Trophoblast cell (in vitro differentiated cells and primary cell): ENCODE measurements around the gene PITPNM3.

Experiments
- DNase-seq, 2 donors: peaks; one replicate each; pipeline ENCODE4 v3.0.0-alpha.2; 2016
- H2AFZ ChIP-seq: 2 replicates; pipeline ENCODE4 v1.6.1; 2013; ENCODE audit warnings: low read length, moderate library complexity, mild to moderate bottlenecking; ENCODE audit not compliant: insufficient read depth, poor library complexity
- H2AK5ac ChIP-seq: 2 replicates; pipeline ENCODE4 v1.6.1; 2013; ENCODE audit warnings: mild to moderate bottlenecking, low read length
- H2BK120ac ChIP-seq: 2 replicates; pipeline ENCODE4 v1.6.1; 2013; ENCODE audit warnings: low read length, mild to moderate bottlenecking, moderate library complexity; ENCODE audit not compliant: insufficient read depth, poor library complexity
- H2BK12ac ChIP-seq: 2 replicates; pipeline ENCODE4 v1.6.1; 2013; ENCODE audit warnings: mild to moderate bottlenecking, low read length, moderate library complexity
- H2BK5ac ChIP-seq: 2 replicates; pipeline ENCODE4 v1.6.1; 2013; ENCODE audit warnings: low read length, low read depth, moderate library complexity, mild to moderate bottlenecking; ENCODE audit not compliant: poor library complexity
- H3K14ac ChIP-seq: 2 replicates; pipeline ENCODE4 v1.6.1; 2013; ENCODE audit warnings: mild to moderate bottlenecking, low read length
- H3K18ac ChIP-seq: 2 replicates; pipeline ENCODE4 v1.6.1; 2013; ENCODE audit warnings: mild to moderate bottlenecking, low read length
- H3K23ac ChIP-seq: 2 replicates; pipeline ENCODE4 v1.6.1; 2013; ENCODE audit warnings: low read length
- H3K27ac ChIP-seq: 2 replicates; pipeline ENCODE4 v1.5.1; 2013; ENCODE audit warnings: low read depth, mild to moderate bottlenecking, inconsistent platforms, low read length, moderate library complexity
- H3K27me3 ChIP-seq: 2 replicates; pipeline ENCODE4 v1.6.1; 2013; ENCODE audit warnings: inconsistent platforms, mild to moderate bottlenecking, low read length, moderate library complexity; ENCODE audit not compliant: insufficient read depth
- H3K36me3 ChIP-seq, 2 experiments: 1 replicate in 1 of 2; 2 replicates in 1 of 2; pipeline ENCODE4 v1.6.1; 2013; ENCODE audit warnings: low read length in 2 of 2, mild to moderate bottlenecking in 2 of 2, moderate library complexity in 1 of 2; ENCODE audit not compliant: insufficient read depth in 2 of 2, control insufficient read depth in 1 of 2
- H3K4ac ChIP-seq: 2 replicates; pipeline ENCODE4 v1.6.1; 2013; ENCODE audit warnings: low read depth, mild to moderate bottlenecking, low read length, moderate library complexity
- H3K4me1 ChIP-seq, 2 experiments: 1 replicate in 1 of 2; 2 replicates in 1 of 2; pipeline ENCODE4 v1.6.1; 2013; ENCODE audit warnings: low read length in 2 of 2, mild to moderate bottlenecking in 2 of 2, moderate library complexity in 1 of 2; ENCODE audit not compliant: insufficient read depth in 2 of 2, control insufficient read depth in 1 of 2
- H3K4me2 ChIP-seq: 2 replicates; pipeline ENCODE4 v1.6.1; 2013; ENCODE audit warnings: inconsistent platforms, mild to moderate bottlenecking, low read length, moderate library complexity
- H3K4me3 ChIP-seq: 2 replicates; pipeline ENCODE4 v1.5.1; 2013; ENCODE audit warnings: mild to moderate bottlenecking, low read depth, low read length, inconsistent platforms
- H3K79me1 ChIP-seq: one replicate; pipeline ENCODE4 v1.6.1; 2013; ENCODE audit warnings: low read length
- H3K79me2 ChIP-seq: 2 replicates; pipeline ENCODE4 v1.6.1; 2013; ENCODE audit warnings: low read length, mild to moderate bottlenecking; ENCODE audit not compliant: control insufficient read depth, insufficient read depth, poor library complexity
- H3K9ac ChIP-seq: 2 replicates; pipeline ENCODE4 v1.6.1; 2013; ENCODE audit warnings: mild to moderate bottlenecking, low read length
- H3K9me3 ChIP-seq: 2 replicates; pipeline ENCODE4 v1.6.1; 2013; ENCODE audit warnings: low read depth, mild to moderate bottlenecking, control low read depth, inconsistent platforms, low read length; ENCODE audit not compliant: insufficient read depth
- H4K12ac ChIP-seq: 2 replicates; pipeline ENCODE4 v1.6.1; 2013; ENCODE audit warnings: low read depth, mild to moderate bottlenecking, low read length, moderate library complexity
- H4K8ac ChIP-seq: 2 replicates; pipeline ENCODE4 v1.6.1; 2013; ENCODE audit warnings: low read depth, mild to moderate bottlenecking, low read length, moderate library complexity
- H4K91ac ChIP-seq: one replicate; pipeline ENCODE4 v1.6.1; 2013; ENCODE audit warnings: low read depth, mild to moderate bottlenecking, low read length, moderate library complexity
- WGBS: extraction: QIAGEN DNeasy Blood & Tissue Kit; methylation state at CpG from one replicate; pipeline ENCODE4 v1.1.7; 2013; ENCODE audit warnings: missing lambda C conversion rate; ENCODE audit not compliant: insufficient read length, insufficient coverage; ENCODE audit errors: extremely low coverage; 5-methylcytosine and 5-hydroxymethylcytosine counted together

PITPNM3 gene

DNA sequence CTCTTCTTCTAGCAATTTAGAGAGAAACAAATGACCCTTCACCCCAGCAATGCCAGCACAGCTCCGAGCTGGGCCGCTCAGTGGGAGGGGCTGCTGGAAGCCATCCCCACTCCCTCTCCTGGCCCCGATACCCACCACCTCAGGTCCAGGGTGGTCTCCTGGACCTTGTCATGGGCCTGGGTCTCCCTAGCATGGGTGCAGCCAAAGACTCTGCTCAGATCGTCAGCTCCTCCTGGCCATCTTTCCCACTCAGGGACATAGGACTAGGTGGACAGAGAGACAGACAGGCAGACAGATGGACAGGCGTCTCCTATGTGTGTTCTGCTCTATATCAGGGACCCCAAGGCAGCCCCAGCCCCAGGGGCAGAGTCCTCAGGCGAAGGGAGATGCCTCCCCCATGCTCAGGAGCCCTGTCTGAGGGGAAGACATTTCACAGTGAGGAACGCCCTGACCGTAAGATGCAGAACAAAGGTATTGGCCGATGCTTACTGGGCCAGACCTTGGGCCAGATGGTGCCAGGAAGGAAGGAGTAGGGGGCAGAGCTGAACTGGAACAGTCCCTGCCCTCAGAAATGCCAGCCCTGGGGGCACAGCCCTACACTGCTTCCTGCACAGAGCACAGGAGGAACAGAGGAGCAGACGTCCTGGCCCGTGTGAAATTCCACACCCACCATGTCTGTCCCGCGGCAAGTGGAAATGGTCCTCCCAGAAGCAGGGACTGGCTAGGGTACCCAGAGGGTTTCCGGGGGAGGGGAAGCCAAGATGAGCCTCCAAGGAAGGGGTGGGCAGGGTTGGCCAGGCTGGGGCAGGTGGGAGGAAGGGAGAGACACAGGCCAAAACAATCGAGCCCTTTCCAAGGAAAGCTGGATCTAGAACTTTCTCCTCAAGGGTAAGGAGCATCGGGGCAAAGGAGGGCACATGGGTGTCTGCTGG is 13.0 kb downstream of the PITPNM3 start:
- H4K8ac ChIP-seq: no peak overlapping the region
- no peaks in the 10 kb centered on the region for H3K79me1 ChIP-seq
- H3K4ac ChIP-seq: no peak overlapping the region
- H3K79me2 ChIP-seq: no peaks in the 10 kb centered on the region
- H3K9me3 ChIP-seq: peaks cover 8% of the 10 kb centered on the region
- H3K27ac ChIP-seq: no peak overlapping the region
- WGBS: no CpG with 5 or more reads among the region's 16 CpGs
- H2BK5ac ChIP-seq: no peak overlapping the region
- H3K23ac ChIP-seq: no peak overlapping the region
- no peak overlapping the region for H3K4me3 ChIP-seq
- H4K91ac ChIP-seq: no peak overlapping the region
- H2AFZ ChIP-seq: no peak overlapping the region
- DNase-seq: no peak
- no peak overlapping the region for H3K9ac ChIP-seq
- no peak overlapping the region for H3K14ac ChIP-seq
- H3K36me3 ChIP-seq: no peaks in the 10 kb centered on the region
- H2BK120ac ChIP-seq: no peak overlapping the region
- no peaks in the 10 kb centered on the region for H3K4me1 ChIP-seq
- no peak overlapping the region for H2AK5ac ChIP-seq
- no peak overlapping the region for H3K18ac ChIP-seq
- no peak overlapping the region for H3K4me2 ChIP-seq
- no peak overlapping the region for H4K12ac ChIP-seq
- H2BK12ac ChIP-seq: no peak overlapping the region
- H3K27me3 ChIP-seq: no peaks in the 10 kb centered on the region

DNA sequence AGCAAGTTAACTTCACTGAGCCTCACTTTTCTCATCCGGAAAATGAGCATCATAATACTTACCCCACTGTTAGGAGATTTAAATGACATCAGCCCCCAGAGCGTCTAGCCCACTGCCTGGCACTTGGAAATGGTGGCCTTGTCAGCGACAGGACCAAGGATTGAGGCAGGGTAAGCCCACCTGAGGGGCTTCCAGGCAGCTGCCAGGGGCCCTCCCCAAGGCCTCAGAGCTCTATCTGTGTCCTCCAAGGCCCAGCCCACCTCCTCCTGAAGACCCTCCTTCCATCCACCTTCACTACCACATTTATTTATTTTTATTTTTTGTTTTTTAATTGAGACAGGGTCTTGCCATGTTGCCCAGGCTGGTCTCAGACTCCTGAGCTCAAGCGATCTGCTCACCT is 13.8 kb downstream of the PITPNM3 start:
- H2AK5ac ChIP-seq: no peak overlapping the region
- no peak overlapping the region for H3K4me2 ChIP-seq
- peaks cover 8% of the 10 kb centered on the region for H3K9me3 ChIP-seq
- H2BK120ac ChIP-seq: no peak overlapping the region
- no peak overlapping the region for H2AFZ ChIP-seq
- no peak overlapping the region for H3K27ac ChIP-seq
- no peak overlapping the region for H3K4ac ChIP-seq
- H3K36me3 ChIP-seq: no peaks in the 10 kb centered on the region
- H3K18ac ChIP-seq: no peak overlapping the region
- H3K14ac ChIP-seq: no peak overlapping the region
- H3K23ac ChIP-seq: no peak overlapping the region
- H4K91ac ChIP-seq: no peak overlapping the region
- no peak overlapping the region for H3K4me3 ChIP-seq
- no peak overlapping the region for H2BK5ac ChIP-seq
- H3K27me3 ChIP-seq: no peaks in the 10 kb centered on the region
- WGBS: no CpG with 5 or more reads among the region's 4 CpGs
- no peak overlapping the region for H2BK12ac ChIP-seq
- H3K4me1 ChIP-seq: no peaks in the 10 kb centered on the region
- H3K79me2 ChIP-seq: no peaks in the 10 kb centered on the region
- DNase-seq: no peak
- H4K8ac ChIP-seq: no peak overlapping the region
- no peak overlapping the region for H4K12ac ChIP-seq
- H3K9ac ChIP-seq: no peak overlapping the region
- H3K79me1 ChIP-seq: no peaks in the 10 kb centered on the region

DNA sequence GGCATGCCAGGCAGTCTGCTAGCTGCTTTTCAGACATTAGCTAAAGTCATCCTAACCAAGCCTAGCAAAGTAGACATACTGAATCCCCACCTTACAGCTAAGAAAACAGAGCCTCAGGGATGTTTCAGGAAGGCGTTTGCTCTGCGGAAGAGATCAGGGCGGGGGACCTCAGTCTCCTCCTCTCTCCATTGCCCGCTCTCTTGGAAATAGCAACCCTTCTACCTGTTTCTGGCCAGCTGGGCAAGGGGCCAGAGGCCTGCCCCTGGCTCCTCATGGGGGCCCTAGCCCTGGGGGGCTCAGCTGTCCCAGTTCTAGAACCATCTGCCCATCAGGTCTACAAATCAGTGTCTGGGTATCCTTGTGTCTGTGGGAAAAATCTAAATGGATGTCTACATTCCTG is 14.5 kb downstream of the PITPNM3 start:
- H3K4me3 ChIP-seq: no peak overlapping the region
- no CpG with 5 or more reads among the region's 4 CpGs for WGBS
- no peak overlapping the region for H3K14ac ChIP-seq
- no peaks in the 10 kb centered on the region for H3K79me1 ChIP-seq
- no peak for DNase-seq
- no peak overlapping the region for H2AK5ac ChIP-seq
- no peaks in the 10 kb centered on the region for H3K79me2 ChIP-seq
- H4K8ac ChIP-seq: no peak overlapping the region
- no peak overlapping the region for H2BK5ac ChIP-seq
- no peaks in the 10 kb centered on the region for H3K27me3 ChIP-seq
- no peak overlapping the region for H2BK12ac ChIP-seq
- no peak overlapping the region for H3K23ac ChIP-seq
- H3K36me3 ChIP-seq: no peaks in the 10 kb centered on the region
- H4K91ac ChIP-seq: no peak overlapping the region
- no peak overlapping the region for H3K4me2 ChIP-seq
- no peak overlapping the region for H4K12ac ChIP-seq
- no peak overlapping the region for H3K27ac ChIP-seq
- peaks cover 8% of the 10 kb centered on the region for H3K9me3 ChIP-seq
- H3K18ac ChIP-seq: no peak overlapping the region
- H3K9ac ChIP-seq: no peak overlapping the region
- no peak overlapping the region for H2BK120ac ChIP-seq
- no peaks in the 10 kb centered on the region for H3K4me1 ChIP-seq
- H3K4ac ChIP-seq: no peak overlapping the region
- no peak overlapping the region for H2AFZ ChIP-seq

DNA sequence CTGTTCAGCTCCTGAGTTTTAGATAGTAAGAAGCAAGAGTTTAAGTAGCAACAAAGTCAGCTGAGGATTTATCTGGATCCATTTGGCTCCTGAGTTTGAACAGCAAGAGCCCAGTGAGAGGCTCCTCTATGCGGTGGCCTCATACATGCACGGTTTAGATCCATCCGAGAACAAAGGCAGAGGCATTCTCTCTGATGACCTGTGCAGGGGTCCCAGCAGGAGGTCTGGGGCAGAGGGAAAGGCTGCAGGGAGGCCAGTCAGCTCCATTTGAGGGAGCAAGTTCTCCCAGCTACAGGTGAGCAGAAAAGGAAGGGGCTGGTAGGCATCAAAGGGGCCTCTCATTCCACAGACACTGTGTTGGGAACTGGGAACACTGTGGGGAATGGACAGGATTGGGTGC is 16.5 kb downstream of the PITPNM3 start:
- H2BK5ac ChIP-seq: no peak overlapping the region
- no CpG with 5 or more reads among the region's 3 CpGs for WGBS
- no peak overlapping the region for H3K4ac ChIP-seq
- no peaks in the 10 kb centered on the region for H3K27me3 ChIP-seq
- no peak overlapping the region for H3K4me3 ChIP-seq
- H4K8ac ChIP-seq: no peak overlapping the region
- no peaks in the 10 kb centered on the region for H3K79me2 ChIP-seq
- no peak overlapping the region for H3K23ac ChIP-seq
- H2AK5ac ChIP-seq: no peak overlapping the region
- H2BK120ac ChIP-seq: no peak overlapping the region
- H3K9me3 ChIP-seq: peaks cover 5% of the 10 kb centered on the region
- no peak for DNase-seq
- H3K79me1 ChIP-seq: no peaks in the 10 kb centered on the region
- H3K18ac ChIP-seq: no peak overlapping the region
- H3K4me2 ChIP-seq: no peak overlapping the region
- no peak overlapping the region for H4K12ac ChIP-seq
- no peak overlapping the region for H3K27ac ChIP-seq
- no peak overlapping the region for H3K14ac ChIP-seq
- H4K91ac ChIP-seq: no peak overlapping the region
- no peak overlapping the region for H2BK12ac ChIP-seq
- no peak overlapping the region for H3K9ac ChIP-seq
- H3K36me3 ChIP-seq: no peaks in the 10 kb centered on the region
- H2AFZ ChIP-seq: no peak overlapping the region
- no peaks in the 10 kb centered on the region for H3K4me1 ChIP-seq
